Uterus (tissue), 2 donors: Measurements from ENCODE around the gene KAZALD1.

ENCODE experiments used
- POLR2A ChIP-seq, 2 donors: fragments of 450-650 bp; IDR thresholded peaks; one replicate each; pipeline ENCODE4 v1.6.1; 2016; ENCODE audit warnings: antibody characterized with exemption in 2 of 2, mild to moderate bottlenecking in 1 of 2, moderate library complexity in 1 of 2
- TF ChIP-seq, protein P1 (sequence below), 4 experiments: fragments of 200-600 bp in 2 of 4; fragments of 450-650 bp in 2 of 4; sonication (generic) in 2 of 4; IDR thresholded peaks; one replicate each; pipeline ENCODE4 v1.5.1; 2016 to 2019; ENCODE audit warnings: antibody characterized with exemption in 4 of 4, mild to moderate bottlenecking in 2 of 4, moderate library complexity in 1 of 4

DNA sequence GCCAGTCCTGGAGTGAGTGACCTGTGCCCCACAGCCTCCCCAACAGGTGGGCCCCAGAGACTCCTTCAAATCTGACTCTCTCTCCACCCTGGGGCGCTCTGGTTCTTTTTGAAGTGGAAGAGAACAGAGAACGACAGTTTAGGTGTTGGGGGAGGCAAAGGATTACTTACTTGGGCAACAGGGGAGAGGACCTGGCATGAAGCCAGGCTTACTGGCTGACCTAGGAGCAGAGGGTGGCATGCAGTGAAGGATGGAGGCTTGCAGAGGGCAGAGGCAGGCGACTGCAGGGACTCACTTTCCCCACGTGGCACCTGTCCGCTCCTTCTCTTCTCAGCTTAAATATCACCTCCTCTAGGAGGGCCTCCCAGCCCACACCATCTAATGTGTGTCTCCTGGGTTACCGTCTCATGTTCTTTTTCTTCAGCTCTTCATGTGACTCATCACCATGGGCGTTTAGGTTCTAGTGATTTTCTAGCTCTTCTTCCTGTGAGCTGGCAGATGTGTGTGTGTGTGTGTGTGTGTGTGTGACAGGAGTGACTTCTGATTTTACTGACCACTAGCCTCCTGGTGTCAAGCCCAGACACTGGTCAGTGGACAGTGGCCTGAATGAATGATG is 46.7 kb upstream of the KAZALD1 start:
- TF ChIP-seq POLR2A (IDR thresholded peaks at IDR 0.05), result no peak
- TF ChIP-seq, protein P1, sequence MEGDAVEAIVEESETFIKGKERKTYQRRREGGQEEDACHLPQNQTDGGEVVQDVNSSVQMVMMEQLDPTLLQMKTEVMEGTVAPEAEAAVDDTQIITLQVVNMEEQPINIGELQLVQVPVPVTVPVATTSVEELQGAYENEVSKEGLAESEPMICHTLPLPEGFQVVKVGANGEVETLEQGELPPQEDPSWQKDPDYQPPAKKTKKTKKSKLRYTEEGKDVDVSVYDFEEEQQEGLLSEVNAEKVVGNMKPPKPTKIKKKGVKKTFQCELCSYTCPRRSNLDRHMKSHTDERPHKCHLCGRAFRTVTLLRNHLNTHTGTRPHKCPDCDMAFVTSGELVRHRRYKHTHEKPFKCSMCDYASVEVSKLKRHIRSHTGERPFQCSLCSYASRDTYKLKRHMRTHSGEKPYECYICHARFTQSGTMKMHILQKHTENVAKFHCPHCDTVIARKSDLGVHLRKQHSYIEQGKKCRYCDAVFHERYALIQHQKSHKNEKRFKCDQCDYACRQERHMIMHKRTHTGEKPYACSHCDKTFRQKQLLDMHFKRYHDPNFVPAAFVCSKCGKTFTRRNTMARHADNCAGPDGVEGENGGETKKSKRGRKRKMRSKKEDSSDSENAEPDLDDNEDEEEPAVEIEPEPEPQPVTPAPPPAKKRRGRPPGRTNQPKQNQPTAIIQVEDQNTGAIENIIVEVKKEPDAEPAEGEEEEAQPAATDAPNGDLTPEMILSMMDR (IDR thresholded peaks at IDR 0.05), result no peak
